Stimulated activated CD4-positive, alpha-beta T cell treated with anti-CD3 and anti-CD28 coated beads, Interleukin-1b, Interleukin-23, amount 100 ng/mL, for 24 hours (primary cell): ENCODE results near the gene UTP14A.
A peak's percentile ranks its signal among the peaks of the same experiment; 100 is the strongest.

ENCODE experiments used
- DNase-seq, 4 experiments: peaks; one replicate each; pipeline ENCODE4 v3.0.0-alpha.2; 2020; ENCODE audit warnings: low read depth in 4 of 4, low spot score in 1 of 4

The UTP14A gene

GRCh38 chrX:129940721-129941120 lies 34.8 kb downstream of the UTP14A start:
- DNase-seq = no peak

GRCh38 chrX:129945131-129945530 lies 39.2 kb downstream of the UTP14A start:
- DNase-seq = no peak

- DNase-seq = no peak
Measured at GRCh38 chrX:129953334-129953648, 47.3 kb downstream of the UTP14A start.

GRCh38 chrX:129953881-129954280 lies 47.9 kb downstream of the UTP14A start:
- no peak for DNase-seq

- no peak for DNase-seq
Measured at GRCh38 chrX:129954804-129955203, 48.8 kb downstream of the UTP14A start.

- DNase-seq = no peak
Measured at GRCh38 chrX:129955682-129956081, 49.7 kb downstream of the UTP14A start.

- no peak for DNase-seq
Measured at GRCh38 chrX:129956145-129956544, 50.2 kb downstream of the UTP14A start.

GRCh38 chrX:129956765-129957164 lies 50.8 kb downstream of the UTP14A start:
- no peak for DNase-seq

GRCh38 chrX:129957241-129958082 lies 51.5 kb downstream of the UTP14A start:
- DNase-seq = no peak

GRCh38 chrX:129958083-129958465 lies 52.1 kb downstream of the UTP14A start:
- no peak for DNase-seq

- no peak for DNase-seq
Measured at GRCh38 chrX:129958814-129959492, 53.0 kb downstream of the UTP14A start.

- no peak for DNase-seq
Measured at GRCh38 chrX:129959493-129959832, 53.5 kb downstream of the UTP14A start.

- peak in 2 of 4 experiments; percentile 42 to 59 for DNase-seq
Measured at GRCh38 chrX:129961180-129962083, 55.5 kb downstream of the UTP14A start.

GRCh38 chrX:129963729-129964128 lies 57.8 kb downstream of the UTP14A start:
- no peak for DNase-seq

- no peak for DNase-seq
Measured at GRCh38 chrX:129965166-129965565, 59.2 kb downstream of the UTP14A start.

GRCh38 chrX:129968968-129969367 lies 63.0 kb downstream of the UTP14A start:
- no peak for DNase-seq

GRCh38 chrX:129976441-129976840 lies 70.5 kb downstream of the UTP14A start:
- DNase-seq = no peak
